B cell (primary cell): Measurements from ENCODE around the gene PPOX. TPM values are rescaled to one million over a fixed set of nuclear protein-coding genes. Genes with fewer than 3 reads are reported as not detected.
A peak's percentile ranks its signal among the peaks of the same experiment; 100 is the strongest.

Experiments used
- ATAC-seq: fragments of 200-7000 bp; cut with Tn5 transposase; one replicate; pipeline ENCODE4 v1.10.0; 2021; ENCODE audit warnings: low read depth, mild to moderate bottlenecking, moderate number of reproducible peaks, moderate library complexity
- CTCF ChIA-PET: fragments of 350-600 bp; sonication (Branson Sonifier 250); formaldehyde crosslinking; loops from one replicate; lab custom pipeline; 2021; ENCODE audit warnings: antibody characterized with exemption, inconsistent platforms; lab: Charles Lee
- POLR2A ChIA-PET: fragments of 350-600 bp; sonication (Branson Sonifier 250); formaldehyde crosslinking; loops from one replicate; lab custom pipeline; 2021; ENCODE audit warnings: antibody characterized with exemption; lab: Charles Lee
- DNase-seq: peaks from one replicate; pipeline ENCODE4 v3.0.0; 2013
- H2AFZ ChIP-seq: 2 replicates; pipeline ENCODE4 v1.6.1; 2012; ENCODE audit warnings: mild to moderate bottlenecking, low read depth, low read length; ENCODE audit not compliant: insufficient read depth, poor library complexity, severe bottlenecking
- H3K27ac ChIP-seq, 2 donors: 1 replicate in 1 of 2; 2 replicates in 1 of 2; pipeline ENCODE4 v1.5.1; 2012 to 2013; ENCODE audit warnings: low read length in 2 of 2, mild to moderate bottlenecking in 2 of 2, moderate library complexity in 1 of 2
- H3K27me3 ChIP-seq, 4 experiments: fragments of 200-600 bp in 1 of 4; sonication (generic) in 1 of 4; replicated peaks in 1 of 4; 1 replicate in 2 of 4; 2 replicates in 2 of 4; pipeline versions ENCODE4 v1.6.1 to v1.7.0; 2013 to 2016; ENCODE audit warnings: low read length in 3 of 4, mild to moderate bottlenecking in 2 of 4, mixed read lengths in 1 of 4, moderate library complexity in 1 of 4; ENCODE audit not compliant: insufficient read depth in 4 of 4, control insufficient read depth in 3 of 4; ENCODE audit errors: control extremely low read depth in 1 of 4
- H3K36me3 ChIP-seq, 2 experiments: replicated peaks in 1 of 2; 1 replicate in 1 of 2; 2 replicates in 1 of 2; pipeline versions ENCODE4 v1.6.1 to v1.7.1; 2013; ENCODE audit warnings: low read length in 1 of 2; ENCODE audit not compliant: insufficient read depth in 2 of 2, control insufficient read depth in 1 of 2; ENCODE audit errors: control extremely low read depth in 1 of 2, extremely low read depth in 1 of 2
- H3K4me1 ChIP-seq, 2 donors: fragments of 200-600 bp in 1 of 2; sonication (generic) in 1 of 2; 1 replicate in 1 of 2; 2 replicates in 1 of 2; pipeline versions ENCODE4 v1.5.1 to v1.6.1; 2013 to 2017; ENCODE audit warnings: low read length in 2 of 2; ENCODE audit not compliant: control insufficient read depth in 2 of 2, insufficient read depth in 2 of 2
- H3K4me2 ChIP-seq: replicated peaks from 2 replicates; pipeline ENCODE3; 2012; ENCODE audit warnings: mild to moderate bottlenecking, low read depth, low read length; ENCODE audit not compliant: poor library complexity, severe bottlenecking
- H3K4me3 ChIP-seq, 5 experiments: fragments of 200-600 bp in 1 of 5; sonication (generic) in 1 of 5; 1 replicate in 3 of 5; 2 replicates in 2 of 5; pipeline versions ENCODE4 v1.5.1 to v1.7.0; 2011 to 2016; ENCODE audit warnings: low read length in 4 of 5, mild to moderate bottlenecking in 4 of 5, low read depth in 2 of 5, control low read depth in 1 of 5, moderate library complexity in 1 of 5; ENCODE audit not compliant: insufficient read depth in 1 of 5; ENCODE audit errors: control extremely low read depth in 1 of 5, extremely low read depth in 1 of 5
- H3K79me2 ChIP-seq: fragments of 200-600 bp; sonication (generic); one replicate; pipeline ENCODE4 v1.6.0; 2016; ENCODE audit warnings: low read length; ENCODE audit not compliant: control insufficient read depth, insufficient read depth
- H3K9ac ChIP-seq: fragments of 200-600 bp; sonication (generic); 2 replicates; pipeline ENCODE4 v1.6.1; 2017; ENCODE audit warnings: mild to moderate bottlenecking, low read length, moderate library complexity
- H3K9me3 ChIP-seq, 3 donors: one replicate each; pipeline versions ENCODE4 v1.6.1 to v1.7.1; 2013; ENCODE audit warnings: low read length in 2 of 3; ENCODE audit not compliant: control insufficient read depth in 2 of 3, insufficient read depth in 1 of 3; ENCODE audit errors: control extremely low read depth in 1 of 3
- H4K20me1 ChIP-seq: 2 replicates; pipeline ENCODE4 v1.6.0; 2012; ENCODE audit warnings: mild to moderate bottlenecking, low read length; ENCODE audit not compliant: insufficient read depth, control insufficient read depth, poor library complexity, severe bottlenecking
- H3K27ac Mint-ChIP-seq: one replicate; pipeline ENCODE4 v1.8.0; 2021; ENCODE audit warnings: mixed read lengths
- H3K27me3 Mint-ChIP-seq: one replicate; pipeline ENCODE4 v1.8.0; 2021; ENCODE audit warnings: mixed read lengths
- H3K4me1 Mint-ChIP-seq: one replicate; pipeline ENCODE4 v1.8.0; 2021; ENCODE audit warnings: mixed read lengths
- H3K4me3 Mint-ChIP-seq: one replicate; pipeline ENCODE4 v1.8.0; 2021; ENCODE audit warnings: mixed read lengths
- H3K9me3 Mint-ChIP-seq: one replicate; pipeline ENCODE4 v1.8.0; 2022; ENCODE audit warnings: mixed read lengths; ENCODE audit not compliant: insufficient read depth
- EZH2 ChIP-seq: IDR thresholded peaks from 2 replicates; pipeline ENCODE4 v1.6.1; 2012; ENCODE audit warnings: borderline replicate concordance, low read depth, mild to moderate bottlenecking, moderate library complexity, low read length; ENCODE audit not compliant: insufficient read depth, poor library complexity, severe bottlenecking
- WGBS: methylation state at CpG from one replicate; pipeline ENCODE4 v1.1.5; 2013; ENCODE audit warnings: missing lambda C conversion rate; ENCODE audit not compliant: insufficient coverage; 5-methylcytosine and 5-hydroxymethylcytosine counted together
- intact Hi-C: fragments of 100-400 bp; cut with micrococcal nuclease; formaldehyde crosslinking; loops from one replicate; pipeline ENCODE4 v1.10.0; 2022
- polyA plus RNA-seq: library from polyadenylated mRNA; depleted of rRNA; stranded (reverse); fragments of >200 nt; gene quantifications from 2 replicates; pipeline ENCODE4 v1.2.3, GENCODE V29; 2012
- total RNA-seq, 2 donors: library from RNA; stranded (reverse); fragments of 120-200 nt in 1 of 2; gene quantifications; 1 replicate in 1 of 2; 2 replicates in 1 of 2; pipeline versions ENCODE4 v1.2.3 to v1.2.4, GENCODE V29; 2013 to 2022
- TF ChIP-seq, protein P1 (sequence below): fragments of 200-600 bp; IDR thresholded peaks from one replicate; pipeline ENCODE4 v1.8.0; 2022; ENCODE audit warnings: antibody characterized with exemption, mild to moderate bottlenecking

PPOX gene
- total and polyA plus RNA-seq, 2 donors (not counting 1 experiment from before 2014, with no cell fraction given), result 65.6 to 82.3 TPM

DNA sequence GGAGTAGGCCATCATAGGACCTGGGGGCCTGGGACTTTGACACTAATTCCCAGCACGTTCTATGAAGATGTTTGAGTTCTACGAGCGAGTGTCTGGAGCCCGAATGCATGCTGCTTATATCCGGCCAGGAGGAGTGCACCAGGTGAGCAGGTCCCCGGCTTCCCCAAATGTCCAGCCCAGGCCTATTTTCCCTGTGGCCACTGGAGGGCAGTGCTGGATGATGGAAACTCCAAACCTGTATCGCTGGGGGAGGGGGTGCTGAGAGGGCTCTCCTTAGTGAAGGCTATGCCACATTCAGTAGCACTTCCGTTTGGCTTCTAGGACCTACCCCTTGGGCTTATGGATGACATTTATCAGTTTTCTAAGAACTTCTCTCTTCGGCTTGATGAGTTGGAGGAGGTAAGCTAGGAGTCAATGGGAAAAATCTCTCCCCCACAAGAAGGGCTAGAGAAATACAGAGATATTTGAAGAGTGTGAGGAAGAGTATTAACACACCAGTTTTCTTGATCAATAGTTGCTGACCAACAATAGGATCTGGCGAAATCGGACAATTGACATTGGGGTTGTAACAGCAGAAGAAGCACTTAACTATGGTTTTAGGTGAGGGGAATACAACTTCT lies 43.7 kb downstream of the PPOX start:
- CTCF ChIA-PET, result interaction anchor here (0.6 to 3.2 kb wide), 12 partner anchors 10 to 180 kb away, joined by 3 to 33 read pairs (median 6); partner anchors contain the start of genes APOA2, PPOX and TOMM40L
- Histone ChIP-seq H3K9me3 (no peaks in the 10 kb centered on the region), H2AFZ (no peak overlapping the region), H3K36me3 (peaks cover 8 to 82% of the 10 kb centered on the region in 2 experiments), H3K27me3 (peaks cover 0 to under 1% (median under 1%) of the 10 kb centered on the region in 4 experiments), H3K9ac (no peak overlapping the region), H3K4me2 (no peak overlapping the region), H3K4me3 (no peak overlapping the region), H3K79me2 (peaks cover 13% of the 10 kb centered on the region), H3K4me1 (peaks cover under 1% of the 10 kb centered on the region in 2 donors), H4K20me1 (peaks cover 23% of the 10 kb centered on the region), H3K27ac (no peak overlapping the region)
- TF ChIP-seq, protein P1, sequence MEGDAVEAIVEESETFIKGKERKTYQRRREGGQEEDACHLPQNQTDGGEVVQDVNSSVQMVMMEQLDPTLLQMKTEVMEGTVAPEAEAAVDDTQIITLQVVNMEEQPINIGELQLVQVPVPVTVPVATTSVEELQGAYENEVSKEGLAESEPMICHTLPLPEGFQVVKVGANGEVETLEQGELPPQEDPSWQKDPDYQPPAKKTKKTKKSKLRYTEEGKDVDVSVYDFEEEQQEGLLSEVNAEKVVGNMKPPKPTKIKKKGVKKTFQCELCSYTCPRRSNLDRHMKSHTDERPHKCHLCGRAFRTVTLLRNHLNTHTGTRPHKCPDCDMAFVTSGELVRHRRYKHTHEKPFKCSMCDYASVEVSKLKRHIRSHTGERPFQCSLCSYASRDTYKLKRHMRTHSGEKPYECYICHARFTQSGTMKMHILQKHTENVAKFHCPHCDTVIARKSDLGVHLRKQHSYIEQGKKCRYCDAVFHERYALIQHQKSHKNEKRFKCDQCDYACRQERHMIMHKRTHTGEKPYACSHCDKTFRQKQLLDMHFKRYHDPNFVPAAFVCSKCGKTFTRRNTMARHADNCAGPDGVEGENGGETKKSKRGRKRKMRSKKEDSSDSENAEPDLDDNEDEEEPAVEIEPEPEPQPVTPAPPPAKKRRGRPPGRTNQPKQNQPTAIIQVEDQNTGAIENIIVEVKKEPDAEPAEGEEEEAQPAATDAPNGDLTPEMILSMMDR, result peak; percentile 74
- TF ChIP-seq EZH2, result no peak
- Mint-ChIP-seq H3K27ac (no peak overlapping the region), H3K4me3 (no peak overlapping the region), H3K9me3 (no peaks in the 10 kb centered on the region), H3K27me3 (peaks cover 4% of the 10 kb centered on the region), H3K4me1 (peaks cover 3% of the 10 kb centered on the region)
- DNase-seq (peak; percentile 81), ATAC-seq (peak; percentile 99)
- POLR2A ChIA-PET, result interaction anchor here (0.6 kb wide), 1 partner anchor 171 kb away, joined by 4 read pairs; no protein-coding TSS in a partner anchor
- WGBS, result 61% methylated on average over 10 of the region's 11 CpGs
- intact Hi-C loops, result loop anchor here (1.0 kb wide), 1 partner anchor 172 kb away; no protein-coding TSS in a partner anchor

DNA sequence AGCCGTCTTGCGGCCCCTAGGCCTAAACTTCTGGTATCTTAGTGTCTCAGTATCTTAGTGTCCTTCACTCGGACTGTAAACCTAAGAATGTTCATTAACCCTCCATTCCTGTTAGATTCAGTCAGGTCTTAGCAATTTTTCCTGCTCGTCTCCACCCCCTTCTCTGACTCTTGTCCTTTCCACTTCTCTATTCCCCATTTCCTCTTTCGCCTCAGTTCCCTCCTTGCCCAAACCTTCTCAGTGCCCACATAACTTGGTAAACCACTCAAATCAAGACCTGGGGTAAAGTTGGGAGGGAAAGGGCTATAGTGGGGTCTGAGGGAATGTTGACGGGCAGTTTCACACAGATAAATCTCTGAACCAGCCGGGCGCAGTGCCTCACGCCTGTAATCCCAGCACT lies 48.1 kb downstream of the PPOX start:
- Histone ChIP-seq H3K4me2 (no peak overlapping the region), H3K27me3 (peaks cover 0 to 12% (median 5%) of the 10 kb centered on the region in 4 experiments), H2AFZ (no peak overlapping the region), H3K4me3 (no peak overlapping the region), H3K79me2 (no peaks in the 10 kb centered on the region), H3K9me3 (no peaks in the 10 kb centered on the region), H3K9ac (no peak overlapping the region), H3K27ac (no peak overlapping the region), H3K36me3 (peaks cover 8 to 52% of the 10 kb centered on the region in 2 experiments), H3K4me1 (peaks cover 15 to 26% of the 10 kb centered on the region in 2 donors), H4K20me1 (peaks cover 4% of the 10 kb centered on the region)
- CTCF ChIA-PET, result interaction anchor here (3.4 kb wide), 1 partner anchor 12 kb away, joined by 19 read pairs; the partner anchor contains the start of gene TOMM40L
- peaks cover 12% of the 10 kb centered on the region for H3K27me3 Mint-ChIP-seq
- H3K4me1 Mint-ChIP-seq, result peaks cover 27% of the 10 kb centered on the region
- ATAC-seq, result no peak
- no peak for TF ChIP-seq EZH2
- TF ChIP-seq, protein P1, result no peak
- DNase-seq, result no peak
- intact Hi-C loops, result no loop called here
- no peaks in the 10 kb centered on the region for H3K9me3 Mint-ChIP-seq
- no peak overlapping the region for H3K27ac Mint-ChIP-seq
- no peak overlapping the region for H3K4me3 Mint-ChIP-seq
- POLR2A ChIA-PET, result interaction anchor here (0.7 kb wide), 2 partner anchors 10 to 512 kb away, joined by 5 to 7 read pairs; no protein-coding TSS in a partner anchor
- WGBS, result 96% methylated on average over 4 of the region's 9 CpGs
